RWPE2 (cell line): Measurements from ENCODE around the gene R3HDM2.

Experiments
- ATAC-seq: fragments of 200-7000 bp; cut with Tn5 transposase; 3 replicates; pipeline ENCODE4 v1.9.1; 2021; ENCODE audit warnings: low read depth
- DNase-seq: peaks from one replicate; pipeline ENCODE4 v3.0.0-alpha.2; 2020; ENCODE audit warnings: low spot score
- H3K27ac ChIP-seq: fragments of 450-650 bp; 2 replicates; pipeline ENCODE4 v1.5.1; 2017; ENCODE audit warnings: mild to moderate bottlenecking; ENCODE audit not compliant: poor library complexity, severe bottlenecking
- H3K27me3 ChIP-seq: fragments of 250-450 bp; sonication (Bioruptor Pico); 2 replicates; pipeline ENCODE4 v1.5.1; 2021; ENCODE audit warnings: mild to moderate bottlenecking, moderate library complexity; ENCODE audit not compliant: insufficient read depth, poor library complexity, severe bottlenecking
- H3K36me3 ChIP-seq: fragments of 250-450 bp; sonication (Bioruptor Pico); 2 replicates; pipeline ENCODE4 v1.5.1; 2020; ENCODE audit warnings: low read depth, mild to moderate bottlenecking, moderate library complexity
- H3K4me1 ChIP-seq: fragments of 250-450 bp; sonication (Bioruptor Pico); 2 replicates; pipeline ENCODE4 v1.5.1; 2021; ENCODE audit warnings: mild to moderate bottlenecking, moderate library complexity; ENCODE audit not compliant: insufficient read depth, poor library complexity, severe bottlenecking
- H3K4me3 ChIP-seq: fragments of 250-450 bp; sonication (Bioruptor Pico); 2 replicates; pipeline ENCODE4 v1.5.1; 2021; ENCODE audit warnings: mild to moderate bottlenecking, moderate library complexity; ENCODE audit not compliant: severe bottlenecking
- H3K9me3 ChIP-seq: fragments of 250-450 bp; sonication (Bioruptor Pico); 2 replicates; pipeline ENCODE4 v1.5.1; 2021; ENCODE audit warnings: mild to moderate bottlenecking, moderate library complexity; ENCODE audit not compliant: severe bottlenecking
- TF ChIP-seq, protein P1 (sequence below): fragments of 450-650 bp; IDR thresholded peaks from one replicate; pipeline ENCODE4 v1.5.1; 2017; ENCODE audit warnings: mild to moderate bottlenecking, moderate library complexity; ENCODE audit not compliant: poor library complexity, severe bottlenecking

R3HDM2 gene

DNA sequence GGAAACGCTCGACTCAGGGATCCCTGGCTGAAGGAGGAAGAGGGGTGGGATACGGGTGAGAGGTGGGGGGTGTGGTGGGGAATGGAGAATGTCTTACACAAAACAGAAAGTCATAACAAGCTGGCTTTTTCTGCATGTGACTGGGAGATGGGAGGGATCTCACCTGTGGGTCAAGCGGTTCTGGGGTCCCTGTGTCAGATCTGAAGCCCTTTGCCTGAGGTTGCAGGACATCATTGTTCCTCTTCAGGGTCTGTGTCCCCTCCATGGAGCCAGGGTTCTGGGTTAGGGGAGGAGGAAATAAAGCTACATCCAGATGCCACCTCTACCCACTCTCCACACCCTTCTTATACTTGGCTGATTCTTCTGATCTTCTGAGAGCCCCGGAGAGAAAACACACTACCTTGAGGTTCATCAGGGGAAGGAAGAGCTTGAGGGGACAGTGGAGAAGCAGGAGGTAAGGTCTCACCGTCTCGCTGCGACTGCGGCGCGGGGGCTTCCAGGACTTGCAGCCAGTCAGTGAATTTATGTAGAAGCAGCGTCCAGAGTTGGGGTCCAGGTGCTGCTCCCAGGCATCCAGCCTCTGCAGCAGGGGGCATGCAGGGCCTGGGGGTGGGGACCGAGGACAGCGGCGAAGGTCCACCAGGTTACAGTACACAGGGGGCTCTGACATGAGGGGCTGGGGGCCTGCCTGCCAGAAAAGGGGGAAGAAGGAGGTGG, 46.3 kb upstream of the R3HDM2 start:
- Histone ChIP-seq H3K27ac (no peak overlapping the region), H3K4me1 (no peaks in the 10 kb centered on the region), H3K9me3 (no peaks in the 10 kb centered on the region), H3K27me3 (peaks cover 47% of the 10 kb centered on the region), H3K4me3 (no peak overlapping the region), H3K36me3 (no peaks in the 10 kb centered on the region)
- TF ChIP-seq, protein P1, sequence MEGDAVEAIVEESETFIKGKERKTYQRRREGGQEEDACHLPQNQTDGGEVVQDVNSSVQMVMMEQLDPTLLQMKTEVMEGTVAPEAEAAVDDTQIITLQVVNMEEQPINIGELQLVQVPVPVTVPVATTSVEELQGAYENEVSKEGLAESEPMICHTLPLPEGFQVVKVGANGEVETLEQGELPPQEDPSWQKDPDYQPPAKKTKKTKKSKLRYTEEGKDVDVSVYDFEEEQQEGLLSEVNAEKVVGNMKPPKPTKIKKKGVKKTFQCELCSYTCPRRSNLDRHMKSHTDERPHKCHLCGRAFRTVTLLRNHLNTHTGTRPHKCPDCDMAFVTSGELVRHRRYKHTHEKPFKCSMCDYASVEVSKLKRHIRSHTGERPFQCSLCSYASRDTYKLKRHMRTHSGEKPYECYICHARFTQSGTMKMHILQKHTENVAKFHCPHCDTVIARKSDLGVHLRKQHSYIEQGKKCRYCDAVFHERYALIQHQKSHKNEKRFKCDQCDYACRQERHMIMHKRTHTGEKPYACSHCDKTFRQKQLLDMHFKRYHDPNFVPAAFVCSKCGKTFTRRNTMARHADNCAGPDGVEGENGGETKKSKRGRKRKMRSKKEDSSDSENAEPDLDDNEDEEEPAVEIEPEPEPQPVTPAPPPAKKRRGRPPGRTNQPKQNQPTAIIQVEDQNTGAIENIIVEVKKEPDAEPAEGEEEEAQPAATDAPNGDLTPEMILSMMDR, result no peak
- no peak for DNase-seq
- ATAC-seq, result no peak

DNA sequence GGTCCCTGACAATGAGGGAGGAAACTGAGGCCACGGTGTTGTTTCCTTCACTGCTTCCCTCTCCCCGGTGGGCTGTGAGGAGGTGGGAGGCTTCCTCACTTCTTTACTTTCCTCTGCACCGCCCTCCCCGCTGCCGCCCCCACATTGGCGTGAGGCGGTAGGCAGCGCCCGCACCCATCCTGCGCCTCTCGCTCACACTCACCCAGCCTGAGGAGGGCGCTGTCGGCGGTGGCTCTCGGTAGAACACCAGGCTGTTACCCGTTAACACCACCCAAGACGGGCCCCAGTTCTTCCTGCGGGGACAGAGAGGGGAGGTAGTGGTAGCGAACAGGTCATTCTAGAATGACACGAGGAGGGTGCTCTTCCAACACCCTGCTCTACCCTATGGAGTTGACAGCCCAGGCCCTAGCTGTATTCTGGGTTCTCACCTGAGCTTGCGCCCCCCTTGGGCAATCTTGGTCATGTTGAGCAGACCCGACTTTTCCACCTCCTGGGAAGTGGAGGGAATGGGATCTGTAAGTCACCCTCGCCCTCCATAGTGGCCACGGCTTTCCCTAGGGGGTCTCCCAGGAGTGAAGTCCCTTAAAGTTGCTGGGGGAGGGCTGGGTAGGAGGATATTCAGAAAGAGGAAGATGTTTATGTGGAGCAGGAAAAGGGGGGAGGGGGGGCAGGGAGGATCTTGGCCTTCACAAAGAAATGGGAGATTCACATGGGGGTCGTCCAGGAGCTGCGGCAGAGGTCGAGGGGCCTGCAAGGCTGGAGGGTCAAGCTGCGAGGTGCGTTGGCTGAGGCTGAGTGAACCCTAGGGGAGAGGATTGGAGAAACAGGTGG, 45.5 kb upstream of the R3HDM2 start:
- TF ChIP-seq, protein P1, result peak; percentile 12
- H3K27me3 ChIP-seq, result peaks cover 47% of the 10 kb centered on the region
- H3K4me1 ChIP-seq, result no peaks in the 10 kb centered on the region

DNA sequence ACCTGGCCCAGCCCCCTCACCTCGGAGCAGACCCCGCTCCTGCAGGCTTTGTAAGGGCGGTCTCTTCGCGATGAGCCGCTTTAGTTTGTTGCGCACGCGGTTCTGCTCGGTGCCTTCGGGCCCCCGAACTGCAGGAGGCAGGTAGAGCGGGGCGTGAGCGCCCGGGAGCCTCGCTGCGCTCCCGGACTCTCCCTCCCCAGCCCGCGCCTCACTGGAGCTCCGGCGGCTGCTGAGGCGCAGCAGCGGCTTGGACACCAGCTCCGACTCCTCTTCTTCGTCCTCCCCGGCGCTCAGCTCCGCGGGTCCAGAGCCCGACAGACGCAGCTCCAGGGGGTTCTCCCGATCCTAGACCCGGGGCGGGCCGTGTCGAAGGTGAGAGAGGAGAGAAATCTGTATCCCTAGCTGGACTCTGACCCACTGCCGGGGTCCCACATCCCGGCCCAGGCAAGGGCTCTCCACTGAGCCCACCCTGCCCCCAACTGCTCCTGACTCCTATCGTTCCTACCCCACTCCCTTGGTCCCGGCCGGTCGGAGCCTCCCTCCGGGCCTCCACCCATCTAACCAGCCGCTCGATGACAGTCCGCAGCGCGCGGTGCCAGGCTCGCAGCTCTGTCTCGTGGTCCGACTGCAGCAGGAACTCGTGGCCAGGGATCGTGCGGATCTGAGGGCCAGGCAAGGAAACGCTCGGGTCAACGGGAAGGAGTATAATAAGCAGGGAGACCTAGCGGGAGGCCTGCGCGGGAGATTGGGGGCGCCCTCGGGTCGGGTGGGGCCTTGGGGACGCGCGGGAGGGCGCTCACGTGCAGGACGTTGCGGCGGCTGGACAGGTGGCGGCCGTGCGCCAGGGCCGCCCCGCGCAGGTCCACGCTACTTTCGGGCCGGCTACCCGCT, 44.7 kb upstream of the R3HDM2 start:
- DNase-seq (no peak), ATAC-seq (peak; percentile 60)
- Histone ChIP-seq H3K27me3 (peaks cover 47% of the 10 kb centered on the region), H3K9me3 (no peaks in the 10 kb centered on the region), H3K4me3 (no peak overlapping the region), H3K36me3 (no peaks in the 10 kb centered on the region), H3K27ac (no peak overlapping the region), H3K4me1 (no peaks in the 10 kb centered on the region)
- TF ChIP-seq, protein P1, result no peak

More for the DNA sequence above, 45.5 kb upstream of the R3HDM2 start:
- Histone ChIP-seq H3K27ac (no peak overlapping the region), H3K36me3 (no peaks in the 10 kb centered on the region), H3K4me3 (no peak overlapping the region), H3K9me3 (no peaks in the 10 kb centered on the region)
- ATAC-seq, result no peak
- DNase-seq, result no peak

DNA sequence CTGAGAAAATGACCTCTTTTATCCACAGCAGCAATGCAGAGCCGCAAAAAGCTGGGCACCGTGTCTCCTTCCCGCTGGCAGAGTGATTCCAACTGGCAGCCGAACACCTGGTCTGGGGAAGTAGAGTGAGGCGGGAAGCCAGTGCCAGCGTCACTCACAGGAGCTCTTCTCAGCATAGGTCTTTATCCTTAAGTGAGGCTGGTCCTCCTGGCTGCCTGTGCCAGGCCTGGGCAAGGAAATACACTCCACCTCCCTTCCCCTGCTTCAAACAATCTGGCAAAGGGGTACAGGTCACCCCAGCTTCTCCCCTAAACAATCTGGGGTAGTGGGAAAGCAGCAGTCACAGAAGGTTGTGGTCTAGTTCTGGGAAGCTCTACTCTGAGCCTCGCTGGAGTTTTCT, 44.0 kb upstream of the R3HDM2 start:
- Histone ChIP-seq H3K9me3 (no peaks in the 10 kb centered on the region), H3K4me3 (no peak overlapping the region), H3K36me3 (no peaks in the 10 kb centered on the region), H3K27ac (no peak overlapping the region), H3K4me1 (no peaks in the 10 kb centered on the region), H3K27me3 (peaks cover 47% of the 10 kb centered on the region)
- ATAC-seq, result no peak
- TF ChIP-seq, protein P1, result no peak
- no peak for DNase-seq
